CD4-positive, alpha-beta T cell (primary cell): Measurements from ENCODE around the gene CLRN3. TPM values are rescaled to one million over a fixed set of nuclear protein-coding genes. Genes with fewer than 3 reads are reported as not detected.

Experiments used
- ATAC-seq: fragments of 200-7000 bp; cut with Tn5 transposase; one replicate; pipeline ENCODE4 v1.10.0; 2022; ENCODE audit warnings: mild to moderate bottlenecking; ENCODE audit not compliant: poor library complexity
- CTCF ChIA-PET: fragments of 350-600 bp; sonication (Branson Sonifier 250); formaldehyde crosslinking; loops from one replicate; lab custom pipeline; 2021; ENCODE audit warnings: antibody characterized with exemption, inconsistent platforms; lab: Charles Lee
- POLR2A ChIA-PET: fragments of 350-600 bp; sonication (Branson Sonifier 250); formaldehyde crosslinking; loops from one replicate; lab custom pipeline; 2021; ENCODE audit warnings: antibody characterized with exemption, inconsistent platforms; lab: Charles Lee
- DNase-seq, 14 experiments: peaks; one replicate each; pipeline ENCODE4 v3.0.0-alpha.2; 2013 to 2020; ENCODE audit warnings: mixed read lengths in 2 of 14
- H3K27ac ChIP-seq, 2 donors: one replicate each; pipeline versions ENCODE4 v1.5.1 to v1.7.0; 2013; ENCODE audit warnings: low read length in 2 of 2, low read depth in 1 of 2, mild to moderate bottlenecking in 1 of 2
- H3K27me3 ChIP-seq, 2 experiments: 1 replicate in 1 of 2; 2 replicates in 1 of 2; pipeline versions ENCODE4 v1.6.1 to v1.7.0; 2013; ENCODE audit warnings: low read length in 2 of 2, control low read depth in 1 of 2, mild to moderate bottlenecking in 1 of 2, moderate library complexity in 1 of 2; ENCODE audit not compliant: insufficient read depth in 2 of 2, control insufficient read depth in 1 of 2
- H3K36me3 ChIP-seq: one replicate; pipeline ENCODE4 v1.6.1; 2013; ENCODE audit warnings: low read length, control low read depth; ENCODE audit not compliant: insufficient read depth
- H3K4me1 ChIP-seq: one replicate; pipeline ENCODE4 v1.6.1; 2013; ENCODE audit warnings: low read length, control low read depth; ENCODE audit not compliant: insufficient read depth
- H3K4me3 ChIP-seq: one replicate; pipeline ENCODE4 v1.5.1; 2013; ENCODE audit warnings: mild to moderate bottlenecking, low read length, moderate library complexity
- H3K9me3 ChIP-seq, 2 experiments: 1 replicate in 1 of 2; 2 replicates in 1 of 2; pipeline versions ENCODE4 v1.6.1 to v1.7.0; 2013; ENCODE audit warnings: low read length in 2 of 2, mild to moderate bottlenecking in 2 of 2, control low read depth in 1 of 2, moderate library complexity in 1 of 2; ENCODE audit not compliant: control insufficient read depth in 1 of 2, insufficient read depth in 1 of 2
- H3K27ac Mint-ChIP-seq: one replicate; pipeline ENCODE4 v1.8.0; 2020; ENCODE audit warnings: mixed read lengths
- H3K27me3 Mint-ChIP-seq: one replicate; pipeline ENCODE4 v1.8.0; 2021; ENCODE audit warnings: mixed read lengths
- H3K36me3 Mint-ChIP-seq: one replicate; pipeline ENCODE4 v1.8.0; 2021; ENCODE audit warnings: low read depth, mixed read lengths
- H3K4me1 Mint-ChIP-seq: one replicate; pipeline ENCODE4 v1.8.0; 2021; ENCODE audit warnings: low read depth, mixed read lengths
- H3K4me3 Mint-ChIP-seq: one replicate; pipeline ENCODE4 v1.8.0; 2020; ENCODE audit warnings: mild to moderate bottlenecking, mixed read lengths
- H3K9me3 Mint-ChIP-seq: one replicate; pipeline ENCODE4 v1.8.0; 2020; ENCODE audit warnings: mixed read lengths
- CTCF ChIP-seq: fragments of 200-600 bp; IDR thresholded peaks from one replicate; pipeline ENCODE4 v1.8.0; 2022; ENCODE audit warnings: antibody characterized with exemption, mild to moderate bottlenecking
- intact Hi-C, 2 experiments: fragments of 100-400 bp; cut with DNase I in 1 of 2; cut with micrococcal nuclease in 1 of 2; formaldehyde crosslinking; loops; one replicate each; pipeline versions ENCODE4 v1.15.1 to v1.9.0; 2023 to 2025; cut with DNase I, micrococcal nuclease
- total RNA-seq, 174 experiments: library from RNA in 2 of 174; stranded (reverse) in 2 of 174; gene quantifications; one replicate each; pipeline ENCODE4 v1.2.3 and lab custom pipeline; 2021 to 2026

CLRN3 gene
- total RNA-seq, 2 experiments from 2014 or later = not detected

DNA sequence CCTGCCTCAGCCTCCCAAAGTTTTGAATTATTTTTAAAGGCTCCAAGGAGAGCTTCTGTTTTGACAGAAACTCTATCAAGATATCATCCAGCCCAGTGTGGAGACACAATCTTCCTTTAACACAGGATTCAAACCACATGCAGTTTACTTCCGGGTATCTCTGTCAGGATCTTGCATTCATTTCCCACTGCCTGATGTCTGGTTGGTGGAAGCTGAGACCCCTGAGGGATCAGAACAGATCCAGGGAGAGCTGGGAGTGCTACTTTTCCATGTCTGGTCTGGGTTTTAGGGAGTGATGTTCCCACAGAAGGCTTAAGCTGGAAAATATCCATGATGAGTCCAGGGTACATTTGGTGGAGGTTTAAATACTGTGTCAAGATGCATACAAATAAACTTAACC is 30.9 kb upstream of the CLRN3 start:
- ATAC-seq (no peak), DNase-seq (no peak)
- Mint-ChIP-seq H3K4me3 (no peak overlapping the region), H3K36me3 (no peaks in the 10 kb centered on the region), H3K27me3 (no peaks in the 10 kb centered on the region), H3K4me1 (no peaks in the 10 kb centered on the region), H3K9me3 (no peaks in the 10 kb centered on the region), H3K27ac (no peak overlapping the region)
- H3K4me3 ChIP-seq = no peak overlapping the region
- no peak overlapping the region for H3K27ac ChIP-seq
- no peaks in the 10 kb centered on the region for H3K27me3 ChIP-seq
- no peak for TF ChIP-seq CTCF
- H3K36me3 ChIP-seq = no peaks in the 10 kb centered on the region
- ChIA-PET CTCF (no interaction called here), POLR2A (no interaction called here)
- no peaks in the 10 kb centered on the region for H3K9me3 ChIP-seq
- intact Hi-C loops = no loop called here
- peaks cover 9% of the 10 kb centered on the region for H3K4me1 ChIP-seq

GRCh38 chr10:127922675-127923366 is 30.1 kb upstream of the CLRN3 start:
- no peak for DNase-seq
- TF ChIP-seq CTCF = no peak
- H3K4me1 Mint-ChIP-seq = no peaks in the 10 kb centered on the region
- no peak overlapping the region for H3K27ac ChIP-seq
- H3K4me3 Mint-ChIP-seq = no peak overlapping the region
- no peaks in the 10 kb centered on the region for H3K27me3 ChIP-seq
- no peak overlapping the region for H3K4me3 ChIP-seq
- no peak for ATAC-seq
- no peaks in the 10 kb centered on the region for H3K9me3 ChIP-seq
- CTCF ChIA-PET = no interaction called here
- H3K27ac Mint-ChIP-seq = no peak overlapping the region
- H3K36me3 Mint-ChIP-seq = no peaks in the 10 kb centered on the region
- no peaks in the 10 kb centered on the region for H3K27me3 Mint-ChIP-seq
- POLR2A ChIA-PET = no interaction called here
- H3K9me3 Mint-ChIP-seq = no peaks in the 10 kb centered on the region
- H3K36me3 ChIP-seq = no peaks in the 10 kb centered on the region
- peaks cover 9% of the 10 kb centered on the region for H3K4me1 ChIP-seq
- intact Hi-C loops = no loop called here

- POLR2A ChIA-PET = no interaction called here
- intact Hi-C loops = no loop called here
- Histone ChIP-seq H3K27me3 (no peaks in the 10 kb centered on the region), H3K27ac (no peak overlapping the region), H3K36me3 (no peaks in the 10 kb centered on the region), H3K4me1 (peaks cover 9% of the 10 kb centered on the region), H3K4me3 (no peak overlapping the region), H3K9me3 (no peaks in the 10 kb centered on the region)
- H3K27ac Mint-ChIP-seq = no peak overlapping the region
- no peaks in the 10 kb centered on the region for H3K27me3 Mint-ChIP-seq
- H3K4me1 Mint-ChIP-seq = no peaks in the 10 kb centered on the region
- no peaks in the 10 kb centered on the region for H3K36me3 Mint-ChIP-seq
- DNase-seq (no peak), ATAC-seq (no peak)
- H3K9me3 Mint-ChIP-seq = no peaks in the 10 kb centered on the region
- TF ChIP-seq CTCF = no peak
- CTCF ChIA-PET = no interaction called here
- H3K4me3 Mint-ChIP-seq = no peak overlapping the region
Observed at GRCh38 chr10:127922206-127922605, 29.5 kb upstream of the CLRN3 start.
